B cell (primary cell): Measurements from ENCODE around the gene SMIM28. TPM values are rescaled to one million over a fixed set of nuclear protein-coding genes. Genes with fewer than 3 reads are reported as not detected.

Source experiments
- ATAC-seq: fragments of 200-7000 bp; cut with Tn5 transposase; one replicate; pipeline ENCODE4 v1.10.0; 2021; ENCODE audit warnings: low read depth, mild to moderate bottlenecking, moderate number of reproducible peaks, moderate library complexity
- CTCF ChIA-PET: fragments of 350-600 bp; sonication (Branson Sonifier 250); formaldehyde crosslinking; loops from one replicate; lab custom pipeline; 2021; ENCODE audit warnings: antibody characterized with exemption, inconsistent platforms; lab: Charles Lee
- POLR2A ChIA-PET: fragments of 350-600 bp; sonication (Branson Sonifier 250); formaldehyde crosslinking; loops from one replicate; lab custom pipeline; 2021; ENCODE audit warnings: antibody characterized with exemption; lab: Charles Lee
- DNase-seq: peaks from one replicate; pipeline ENCODE4 v3.0.0; 2013
- H2AFZ ChIP-seq: 2 replicates; pipeline ENCODE4 v1.6.1; 2012; ENCODE audit warnings: mild to moderate bottlenecking, low read depth, low read length; ENCODE audit not compliant: insufficient read depth, poor library complexity, severe bottlenecking
- H3K27ac ChIP-seq, 2 donors: 1 replicate in 1 of 2; 2 replicates in 1 of 2; pipeline ENCODE4 v1.5.1; 2012 to 2013; ENCODE audit warnings: low read length in 2 of 2, mild to moderate bottlenecking in 2 of 2, moderate library complexity in 1 of 2
- H3K27me3 ChIP-seq, 4 experiments: fragments of 200-600 bp in 1 of 4; sonication (generic) in 1 of 4; replicated peaks in 1 of 4; 1 replicate in 2 of 4; 2 replicates in 2 of 4; pipeline versions ENCODE4 v1.6.1 to v1.7.0; 2013 to 2016; ENCODE audit warnings: low read length in 3 of 4, mild to moderate bottlenecking in 2 of 4, mixed read lengths in 1 of 4, moderate library complexity in 1 of 4; ENCODE audit not compliant: insufficient read depth in 4 of 4, control insufficient read depth in 3 of 4; ENCODE audit errors: control extremely low read depth in 1 of 4
- H3K36me3 ChIP-seq, 2 experiments: replicated peaks in 1 of 2; 1 replicate in 1 of 2; 2 replicates in 1 of 2; pipeline versions ENCODE4 v1.6.1 to v1.7.1; 2013; ENCODE audit warnings: low read length in 1 of 2; ENCODE audit not compliant: insufficient read depth in 2 of 2, control insufficient read depth in 1 of 2; ENCODE audit errors: control extremely low read depth in 1 of 2, extremely low read depth in 1 of 2
- H3K4me1 ChIP-seq, 2 donors: fragments of 200-600 bp in 1 of 2; sonication (generic) in 1 of 2; 1 replicate in 1 of 2; 2 replicates in 1 of 2; pipeline versions ENCODE4 v1.5.1 to v1.6.1; 2013 to 2017; ENCODE audit warnings: low read length in 2 of 2; ENCODE audit not compliant: control insufficient read depth in 2 of 2, insufficient read depth in 2 of 2
- H3K4me2 ChIP-seq: replicated peaks from 2 replicates; pipeline ENCODE3; 2012; ENCODE audit warnings: mild to moderate bottlenecking, low read depth, low read length; ENCODE audit not compliant: poor library complexity, severe bottlenecking
- H3K4me3 ChIP-seq, 5 experiments: fragments of 200-600 bp in 1 of 5; sonication (generic) in 1 of 5; 1 replicate in 3 of 5; 2 replicates in 2 of 5; pipeline versions ENCODE4 v1.5.1 to v1.7.0; 2011 to 2016; ENCODE audit warnings: low read length in 4 of 5, mild to moderate bottlenecking in 4 of 5, low read depth in 2 of 5, control low read depth in 1 of 5, moderate library complexity in 1 of 5; ENCODE audit not compliant: insufficient read depth in 1 of 5; ENCODE audit errors: control extremely low read depth in 1 of 5, extremely low read depth in 1 of 5
- H3K79me2 ChIP-seq: fragments of 200-600 bp; sonication (generic); one replicate; pipeline ENCODE4 v1.6.0; 2016; ENCODE audit warnings: low read length; ENCODE audit not compliant: control insufficient read depth, insufficient read depth
- H3K9ac ChIP-seq: fragments of 200-600 bp; sonication (generic); 2 replicates; pipeline ENCODE4 v1.6.1; 2017; ENCODE audit warnings: mild to moderate bottlenecking, low read length, moderate library complexity
- H3K9me3 ChIP-seq, 3 donors: one replicate each; pipeline versions ENCODE4 v1.6.1 to v1.7.1; 2013; ENCODE audit warnings: low read length in 2 of 3; ENCODE audit not compliant: control insufficient read depth in 2 of 3, insufficient read depth in 1 of 3; ENCODE audit errors: control extremely low read depth in 1 of 3
- H4K20me1 ChIP-seq: 2 replicates; pipeline ENCODE4 v1.6.0; 2012; ENCODE audit warnings: mild to moderate bottlenecking, low read length; ENCODE audit not compliant: insufficient read depth, control insufficient read depth, poor library complexity, severe bottlenecking
- H3K27ac Mint-ChIP-seq: one replicate; pipeline ENCODE4 v1.8.0; 2021; ENCODE audit warnings: mixed read lengths
- H3K27me3 Mint-ChIP-seq: one replicate; pipeline ENCODE4 v1.8.0; 2021; ENCODE audit warnings: mixed read lengths
- H3K4me1 Mint-ChIP-seq: one replicate; pipeline ENCODE4 v1.8.0; 2021; ENCODE audit warnings: mixed read lengths
- H3K4me3 Mint-ChIP-seq: one replicate; pipeline ENCODE4 v1.8.0; 2021; ENCODE audit warnings: mixed read lengths
- H3K9me3 Mint-ChIP-seq: one replicate; pipeline ENCODE4 v1.8.0; 2022; ENCODE audit warnings: mixed read lengths; ENCODE audit not compliant: insufficient read depth
- EZH2 ChIP-seq: IDR thresholded peaks from 2 replicates; pipeline ENCODE4 v1.6.1; 2012; ENCODE audit warnings: borderline replicate concordance, low read depth, mild to moderate bottlenecking, moderate library complexity, low read length; ENCODE audit not compliant: insufficient read depth, poor library complexity, severe bottlenecking
- WGBS: methylation state at CpG from one replicate; pipeline ENCODE4 v1.1.5; 2013; ENCODE audit warnings: missing lambda C conversion rate; ENCODE audit not compliant: insufficient coverage; 5-methylcytosine and 5-hydroxymethylcytosine counted together
- intact Hi-C: fragments of 100-400 bp; cut with micrococcal nuclease; formaldehyde crosslinking; loops from one replicate; pipeline ENCODE4 v1.10.0; 2022
- polyA plus RNA-seq: library from polyadenylated mRNA; depleted of rRNA; stranded (reverse); fragments of >200 nt; gene quantifications from 2 replicates; pipeline ENCODE4 v1.2.3, GENCODE V29; 2012
- total RNA-seq, 2 donors: library from RNA; stranded (reverse); fragments of 120-200 nt in 1 of 2; gene quantifications; 1 replicate in 1 of 2; 2 replicates in 1 of 2; pipeline versions ENCODE4 v1.2.3 to v1.2.4, GENCODE V29; 2013 to 2022
- TF ChIP-seq, protein P1 (sequence below): fragments of 200-600 bp; IDR thresholded peaks from one replicate; pipeline ENCODE4 v1.8.0; 2022; ENCODE audit warnings: antibody characterized with exemption, mild to moderate bottlenecking

The SMIM28 gene
- total and polyA plus RNA-seq, 2 donors (not counting 1 experiment from before 2014, with no cell fraction given), result not detected

DNA sequence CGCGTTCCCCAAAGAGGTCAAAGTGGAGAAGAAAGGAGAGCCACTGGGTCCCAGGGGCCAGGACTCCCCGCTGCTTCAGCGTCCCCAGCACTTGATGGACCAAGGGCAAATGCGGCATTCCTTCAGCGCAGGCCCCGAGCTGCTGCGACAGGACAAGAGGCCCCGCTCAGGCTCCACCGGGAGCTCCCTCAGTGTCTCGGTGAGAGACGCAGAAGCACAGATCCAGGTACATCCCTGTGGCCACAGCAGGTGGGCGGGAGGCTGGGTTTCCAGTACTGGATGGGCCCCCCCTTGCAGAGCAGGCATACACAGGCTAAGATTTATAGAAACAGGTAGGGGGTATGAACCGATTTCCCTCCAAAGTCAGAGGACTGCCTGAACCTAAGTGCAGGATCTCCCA, 42.7 kb upstream of the SMIM28 start:
- Histone ChIP-seq H3K27ac (no peak overlapping the region), H3K4me1 (no peaks in the 10 kb centered on the region), H4K20me1 (no peaks in the 10 kb centered on the region), H3K27me3 (peaks cover 0 to 2% (median 0%) of the 10 kb centered on the region in 4 experiments), H2AFZ (no peak overlapping the region), H3K36me3 (no peaks in the 10 kb centered on the region), H3K9me3 (peaks cover 0 to 3% (median 0%) of the 10 kb centered on the region in 3 donors), H3K79me2 (no peaks in the 10 kb centered on the region), H3K4me3 (no peak overlapping the region), H3K9ac (no peak overlapping the region), H3K4me2 (no peak overlapping the region)
- H3K4me3 Mint-ChIP-seq, result no peak overlapping the region
- CTCF ChIA-PET, result no interaction called here
- H3K27me3 Mint-ChIP-seq, result peaks cover 18% of the 10 kb centered on the region
- no peak overlapping the region for H3K27ac Mint-ChIP-seq
- no peaks in the 10 kb centered on the region for H3K4me1 Mint-ChIP-seq
- no peak for DNase-seq
- intact Hi-C loops, result no loop called here
- WGBS, result 93% methylated on average over 14 of the region's 14 CpGs
- ATAC-seq, result no peak
- H3K9me3 Mint-ChIP-seq, result no peaks in the 10 kb centered on the region
- POLR2A ChIA-PET, result interaction anchor here (0.6 kb wide), 1 partner anchor 16 kb away, joined by 3 read pairs; no protein-coding TSS in a partner anchor
- TF ChIP-seq, protein P1, sequence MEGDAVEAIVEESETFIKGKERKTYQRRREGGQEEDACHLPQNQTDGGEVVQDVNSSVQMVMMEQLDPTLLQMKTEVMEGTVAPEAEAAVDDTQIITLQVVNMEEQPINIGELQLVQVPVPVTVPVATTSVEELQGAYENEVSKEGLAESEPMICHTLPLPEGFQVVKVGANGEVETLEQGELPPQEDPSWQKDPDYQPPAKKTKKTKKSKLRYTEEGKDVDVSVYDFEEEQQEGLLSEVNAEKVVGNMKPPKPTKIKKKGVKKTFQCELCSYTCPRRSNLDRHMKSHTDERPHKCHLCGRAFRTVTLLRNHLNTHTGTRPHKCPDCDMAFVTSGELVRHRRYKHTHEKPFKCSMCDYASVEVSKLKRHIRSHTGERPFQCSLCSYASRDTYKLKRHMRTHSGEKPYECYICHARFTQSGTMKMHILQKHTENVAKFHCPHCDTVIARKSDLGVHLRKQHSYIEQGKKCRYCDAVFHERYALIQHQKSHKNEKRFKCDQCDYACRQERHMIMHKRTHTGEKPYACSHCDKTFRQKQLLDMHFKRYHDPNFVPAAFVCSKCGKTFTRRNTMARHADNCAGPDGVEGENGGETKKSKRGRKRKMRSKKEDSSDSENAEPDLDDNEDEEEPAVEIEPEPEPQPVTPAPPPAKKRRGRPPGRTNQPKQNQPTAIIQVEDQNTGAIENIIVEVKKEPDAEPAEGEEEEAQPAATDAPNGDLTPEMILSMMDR, result no peak
- no peak for TF ChIP-seq EZH2

DNA sequence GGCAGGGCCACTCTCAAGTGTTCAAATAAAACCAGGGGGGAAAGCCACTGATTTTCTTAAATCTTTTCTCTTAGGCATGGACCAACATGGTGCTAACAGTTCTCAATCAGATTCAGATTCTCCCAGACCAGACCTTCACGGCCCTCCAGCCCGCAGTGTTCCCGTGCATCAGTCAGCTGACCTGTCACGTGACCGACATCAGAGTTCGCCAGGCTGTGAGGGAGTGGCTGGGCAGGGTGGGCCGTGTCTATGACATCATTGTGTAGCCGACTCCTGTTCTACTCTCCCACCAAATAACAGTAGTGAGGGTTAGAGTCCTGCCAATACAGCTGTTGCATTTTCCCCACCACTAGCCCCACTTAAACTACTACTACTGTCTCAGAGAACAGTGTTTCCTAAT, 41.5 kb upstream of the SMIM28 start:
- ChIA-PET POLR2A (no interaction called here), CTCF (no interaction called here)
- H3K9me3 ChIP-seq, result peaks cover 0 to 3% (median 0%) of the 10 kb centered on the region in 3 donors
- Mint-ChIP-seq H3K9me3 (no peaks in the 10 kb centered on the region), H3K4me1 (no peaks in the 10 kb centered on the region), H3K27ac (no peak overlapping the region), H3K27me3 (peaks cover 18% of the 10 kb centered on the region), H3K4me3 (no peak overlapping the region)
- H3K79me2 ChIP-seq, result no peaks in the 10 kb centered on the region
- no peak overlapping the region for H3K27ac ChIP-seq
- H3K4me1 ChIP-seq, result no peaks in the 10 kb centered on the region
- peaks cover 0 to 2% (median 0%) of the 10 kb centered on the region in 4 experiments for H3K27me3 ChIP-seq
- ATAC-seq (no peak), DNase-seq (no peak)
- no CpG with 5 or more reads among the region's 8 CpGs for WGBS
- no peak overlapping the region for H2AFZ ChIP-seq
- TF ChIP-seq, protein P1, result no peak
- no peak for TF ChIP-seq EZH2
- no peaks in the 10 kb centered on the region for H3K36me3 ChIP-seq
- intact Hi-C loops, result no loop called here
- no peak overlapping the region for H3K9ac ChIP-seq
- H4K20me1 ChIP-seq, result no peaks in the 10 kb centered on the region
- no peak overlapping the region for H3K4me3 ChIP-seq
- no peak overlapping the region for H3K4me2 ChIP-seq
